Stimulated activated CD8-positive, alpha-beta memory T cell treated with anti-CD3 and anti-CD28 coated beads, Interleukin-15, amount 100 ng/mL, for 24 hours (primary cell): ENCODE data around the gene SYT17.

Source experiments
- DNase-seq: peaks from one replicate; pipeline ENCODE4 v3.0.0-alpha.2; 2020; ENCODE audit warnings: low read depth

The SYT17 gene

DNA sequence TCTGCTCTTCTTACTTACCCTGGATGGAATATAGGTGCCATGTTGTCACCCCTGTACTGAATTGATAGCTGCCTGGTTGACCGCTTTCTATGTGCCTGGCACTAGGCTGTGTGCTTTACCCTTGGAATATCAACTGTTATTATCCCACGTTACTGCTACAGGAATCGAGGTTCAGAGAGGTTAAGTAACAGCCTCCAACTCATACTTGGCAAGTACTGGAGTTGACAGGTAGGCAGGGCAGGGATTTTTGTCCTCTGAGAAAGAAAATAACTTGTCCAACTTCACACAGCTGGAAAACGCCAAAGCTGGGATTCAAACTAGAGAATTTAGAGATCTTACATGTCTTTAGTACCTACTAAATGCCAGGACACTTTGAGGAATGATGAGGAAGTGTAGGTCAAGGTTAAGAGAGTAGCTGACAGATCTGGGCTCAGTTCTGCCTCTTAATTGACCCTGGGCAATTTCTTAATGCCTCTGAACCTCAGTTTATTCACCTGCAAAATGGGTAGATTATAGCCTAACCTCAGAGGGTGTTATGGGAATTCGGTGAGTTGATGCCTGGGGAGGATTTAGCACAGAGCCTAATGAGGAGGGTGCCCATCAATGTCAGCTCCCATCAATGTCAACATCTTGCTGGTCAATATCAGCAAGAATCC, 28.5 kb upstream of the SYT17 start:
- DNase-seq, result no peak

DNA sequence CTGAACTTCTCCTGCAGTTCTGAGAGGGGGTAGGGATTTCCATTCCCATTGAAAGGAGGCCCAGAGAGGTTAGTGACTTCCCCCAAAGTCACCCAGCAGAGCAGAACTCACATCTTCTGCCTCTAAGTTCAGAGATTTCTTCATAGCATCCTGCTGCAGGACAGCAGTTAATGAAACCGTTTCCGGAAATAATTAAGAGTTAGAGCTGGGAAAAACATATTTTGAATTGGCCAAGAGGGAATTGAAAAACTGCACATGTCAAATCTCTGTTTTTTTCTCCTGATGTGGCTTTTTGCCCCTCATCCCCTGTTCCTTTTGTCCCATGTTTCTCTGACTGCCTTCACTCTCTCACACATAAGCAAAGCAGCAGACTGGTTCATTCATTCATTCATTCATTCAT, 27.6 kb upstream of the SYT17 start:
- no peak for DNase-seq

DNA sequence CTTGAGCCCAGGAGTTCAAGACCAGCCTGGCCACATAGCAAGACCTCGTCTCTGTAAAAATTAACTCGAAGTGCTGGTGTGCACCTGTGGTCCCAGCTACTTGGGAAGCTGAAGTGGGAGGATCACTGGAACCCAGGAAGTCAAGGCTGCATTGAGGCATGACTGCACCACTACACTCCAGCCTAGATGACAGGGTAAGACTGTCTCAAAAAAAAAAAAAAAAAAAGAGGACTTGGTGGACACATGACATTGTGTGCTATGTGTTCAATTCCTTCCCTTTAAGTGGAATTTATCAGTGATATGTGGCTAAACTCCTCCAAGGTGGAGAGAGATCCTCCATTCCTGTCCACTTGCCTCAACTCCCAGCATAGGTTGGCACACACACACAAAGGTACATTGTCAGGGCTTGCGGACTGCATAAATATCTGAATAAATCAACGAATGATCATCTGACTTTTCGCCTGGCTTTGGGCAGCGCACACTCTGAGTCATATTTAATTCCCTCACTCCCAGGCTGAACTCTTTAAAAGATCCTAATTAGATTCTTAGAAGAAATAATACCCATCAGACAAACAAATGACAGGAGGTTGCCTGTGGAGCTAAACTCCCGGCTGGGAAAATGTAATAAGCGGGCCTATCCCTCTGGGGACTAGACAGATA, 25.0 kb upstream of the SYT17 start:
- no peak for DNase-seq

DNA sequence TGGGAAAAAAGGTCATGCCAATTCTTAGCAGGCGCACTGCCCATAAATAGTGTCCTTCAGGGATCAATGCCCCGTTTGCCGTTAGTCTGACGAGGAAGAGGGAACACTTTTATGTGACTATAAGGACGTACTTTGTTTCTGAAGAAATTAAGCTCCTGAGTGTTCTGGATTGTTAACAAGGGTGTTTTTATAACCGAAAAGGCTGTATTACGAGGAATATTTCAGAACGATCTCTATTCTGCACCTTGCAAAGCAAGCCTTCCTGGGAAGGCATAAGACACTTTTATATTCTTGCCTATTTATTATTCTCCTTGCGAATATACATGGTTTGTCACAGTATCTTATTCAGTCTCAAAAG, 24.5 kb upstream of the SYT17 start:
- DNase-seq, result no peak

DNA sequence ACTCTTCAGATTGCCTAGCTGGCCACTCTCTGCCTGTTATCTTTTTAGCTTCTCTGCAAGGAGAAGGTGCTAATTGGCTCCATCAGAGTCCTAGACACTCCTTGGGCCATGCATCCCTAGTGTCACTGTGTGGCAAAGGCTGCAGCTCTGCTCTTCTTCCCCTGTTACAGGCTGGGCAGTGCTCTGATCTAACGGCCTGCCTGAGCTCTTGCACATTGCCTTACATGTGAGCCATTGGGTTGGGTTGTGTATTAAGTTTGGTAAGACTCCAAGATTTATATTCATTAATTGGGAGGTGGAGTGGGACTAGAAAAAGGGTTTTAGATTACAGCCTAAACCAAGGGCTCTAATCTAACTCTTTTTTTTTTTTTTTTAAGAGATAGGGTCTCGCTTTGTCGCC, 23.0 kb upstream of the SYT17 start:
- DNase-seq, result no peak

DNA sequence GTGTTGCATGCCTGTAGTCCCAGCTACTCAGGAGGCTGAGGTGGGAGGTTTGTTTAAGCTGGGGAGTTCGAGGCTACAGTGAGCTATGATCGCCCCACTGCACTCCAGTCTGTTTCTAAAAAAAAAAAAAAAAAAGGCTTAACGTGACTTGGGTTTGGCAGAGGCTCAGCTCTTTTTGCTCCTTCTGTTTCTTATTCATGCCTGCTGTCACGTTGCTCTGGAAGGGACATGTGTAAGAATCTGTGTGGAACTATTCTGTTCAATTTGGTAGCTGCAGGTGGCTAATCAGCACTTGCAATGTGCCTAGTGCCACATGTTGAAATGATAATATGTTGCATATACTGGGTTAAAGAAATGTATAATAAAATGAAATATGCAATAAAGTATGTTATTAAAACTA, 20.9 kb upstream of the SYT17 start:
- DNase-seq, result no peak

DNA sequence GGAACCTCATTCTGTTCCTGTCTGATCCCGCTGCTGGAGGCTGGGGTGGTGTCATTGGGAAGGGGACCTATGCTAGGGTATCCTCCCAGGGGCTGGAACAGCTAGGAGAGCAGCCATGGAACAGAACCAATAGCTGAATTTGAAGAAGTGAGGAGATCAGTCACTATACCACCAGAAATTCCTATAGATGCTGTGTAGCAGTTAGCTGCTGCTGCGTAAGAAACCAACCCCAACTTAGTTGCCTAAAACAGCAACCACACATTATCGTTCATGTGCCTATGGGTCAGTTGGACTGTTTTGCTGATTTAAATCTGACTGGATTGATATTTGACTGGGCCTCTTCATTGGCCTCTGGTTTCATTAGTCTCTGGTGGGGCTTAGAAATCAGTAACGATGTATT, 20.4 kb upstream of the SYT17 start:
- DNase-seq, result no peak

DNA sequence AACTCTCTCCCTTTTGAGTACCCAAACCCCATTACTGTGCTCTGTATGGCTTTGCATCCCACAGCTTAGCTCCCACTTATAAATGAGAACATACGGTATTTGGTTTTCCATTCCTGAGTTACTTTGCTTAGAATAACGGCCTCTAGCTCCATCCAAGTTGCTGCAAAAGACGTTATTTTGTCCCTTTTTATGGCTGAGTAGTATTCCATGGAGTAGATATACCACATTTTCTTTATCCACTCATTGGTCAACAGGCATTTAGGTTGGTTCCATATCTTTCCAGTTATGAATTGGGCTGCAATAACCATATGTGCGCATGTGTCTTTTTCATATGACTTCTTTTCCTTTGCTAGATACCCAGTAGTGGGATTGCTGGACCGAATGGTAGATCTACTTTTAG, 19.9 kb upstream of the SYT17 start:
- no peak for DNase-seq

DNA sequence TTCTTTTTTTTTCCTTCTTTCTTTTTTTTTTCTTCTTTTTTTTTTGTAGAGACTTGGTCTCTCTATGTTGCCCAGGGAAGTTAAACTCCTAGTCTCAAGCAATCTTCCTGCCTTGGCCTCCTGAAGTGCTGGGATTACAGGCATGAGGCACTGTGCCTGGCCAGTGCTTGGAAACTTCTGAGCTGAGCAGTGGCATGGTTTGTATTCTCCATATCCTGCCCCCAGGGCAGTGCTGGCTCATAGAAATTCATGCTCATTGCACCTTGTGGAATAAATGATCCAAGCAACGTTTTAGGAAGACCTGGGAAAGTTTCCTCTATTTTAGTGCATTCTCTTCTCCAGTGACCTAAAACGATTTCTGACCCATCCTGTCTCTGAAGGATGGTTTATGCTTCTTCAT, 16.7 kb upstream of the SYT17 start:
- DNase-seq, result no peak

DNA sequence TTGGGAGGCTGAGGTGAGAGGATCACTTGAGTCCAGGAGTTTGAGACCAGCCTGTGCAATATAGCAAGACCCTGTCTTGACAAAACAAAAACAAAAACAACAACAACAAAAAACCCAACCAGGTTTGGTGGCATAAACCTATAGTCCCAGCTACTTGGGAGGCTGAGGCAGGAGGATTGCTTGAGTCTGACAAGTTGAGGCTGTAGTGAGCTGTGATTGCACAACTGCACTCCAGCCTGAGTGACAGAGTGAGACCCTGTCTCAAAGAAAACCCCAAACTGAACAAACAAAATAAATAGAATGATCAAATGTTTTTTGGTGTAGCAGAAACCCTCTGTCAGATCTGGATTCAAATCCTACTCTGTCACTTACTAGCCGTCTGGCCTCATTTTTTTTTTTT, 16.0 kb upstream of the SYT17 start:
- no peak for DNase-seq

DNA sequence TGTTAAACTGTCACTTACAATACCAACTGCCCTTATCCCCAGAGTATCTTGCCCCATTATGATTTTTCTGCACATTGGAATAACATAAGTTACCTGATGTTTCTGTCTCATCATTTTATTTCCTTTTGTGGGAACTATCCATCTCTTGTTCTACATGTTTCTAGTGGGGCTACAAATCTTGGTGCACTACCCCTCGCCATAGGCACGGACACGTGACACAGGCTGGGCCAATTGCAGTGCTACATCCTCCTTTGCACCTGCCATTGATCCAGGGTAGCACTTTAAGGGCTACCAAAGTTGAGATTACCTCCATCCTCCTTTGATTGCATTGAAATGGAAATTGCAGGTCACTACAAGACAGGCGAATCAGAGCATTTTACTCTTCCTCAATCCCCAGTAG, 14.2 kb upstream of the SYT17 start:
- no peak for DNase-seq

DNA sequence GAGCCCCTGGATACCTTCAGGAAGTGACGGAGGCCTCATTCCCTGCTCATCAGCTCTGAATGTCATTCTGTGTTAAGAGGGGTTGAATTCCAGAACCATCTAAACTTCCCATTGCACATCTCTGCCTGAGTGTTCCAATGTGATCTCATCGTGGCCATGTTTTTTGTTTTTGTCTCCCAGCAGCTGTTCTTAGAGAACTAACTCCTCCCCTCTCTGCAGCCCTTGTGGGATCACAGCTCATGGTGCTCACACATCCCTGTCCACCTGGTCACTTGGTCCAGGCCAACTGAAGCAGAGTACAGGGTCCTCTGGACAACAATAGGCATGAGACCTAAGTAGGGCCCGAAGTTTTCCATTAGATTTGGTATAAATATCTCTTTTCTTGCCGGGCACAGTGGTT, 6.0 kb upstream of the SYT17 start:
- no peak for DNase-seq

DNA sequence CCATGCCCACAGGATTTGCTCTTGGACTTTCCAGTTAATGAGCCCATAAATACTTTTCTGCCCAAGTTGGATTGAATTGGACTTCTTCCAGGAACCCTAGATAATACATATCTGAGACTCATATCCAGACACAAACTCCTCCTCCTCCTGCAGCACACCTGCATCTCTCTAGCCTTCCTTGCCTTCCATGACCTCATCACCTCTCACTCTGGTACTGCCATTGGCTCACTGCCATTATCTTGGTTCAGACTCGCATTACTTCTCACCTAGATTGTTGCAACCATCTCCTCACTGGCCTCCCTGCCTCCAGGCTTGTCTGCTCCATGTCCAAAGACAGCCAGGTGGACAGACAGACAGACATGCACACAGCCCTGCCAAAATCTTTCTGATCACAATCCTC, 4.8 kb upstream of the SYT17 start:
- DNase-seq, result no peak

DNA sequence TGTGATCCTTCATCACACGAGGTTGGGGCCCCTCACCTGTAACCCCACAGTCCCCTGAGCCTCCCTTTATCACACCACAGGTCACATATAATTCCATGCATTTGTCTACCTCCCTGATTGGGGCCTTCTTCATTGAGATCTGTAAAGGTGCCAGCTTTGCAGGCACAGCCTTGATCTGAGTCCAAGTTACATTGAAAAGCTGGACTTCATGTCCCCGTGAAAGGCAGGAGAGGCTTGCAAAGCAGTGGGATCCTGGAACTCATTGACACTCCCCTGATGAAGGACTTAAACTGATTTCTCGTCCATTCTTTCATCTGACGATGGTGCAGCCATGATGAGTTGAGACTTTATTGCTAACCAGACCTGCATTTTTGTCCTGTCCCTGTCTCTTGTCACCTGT, 3.8 kb upstream of the SYT17 start:
- DNase-seq, result no peak

DNA sequence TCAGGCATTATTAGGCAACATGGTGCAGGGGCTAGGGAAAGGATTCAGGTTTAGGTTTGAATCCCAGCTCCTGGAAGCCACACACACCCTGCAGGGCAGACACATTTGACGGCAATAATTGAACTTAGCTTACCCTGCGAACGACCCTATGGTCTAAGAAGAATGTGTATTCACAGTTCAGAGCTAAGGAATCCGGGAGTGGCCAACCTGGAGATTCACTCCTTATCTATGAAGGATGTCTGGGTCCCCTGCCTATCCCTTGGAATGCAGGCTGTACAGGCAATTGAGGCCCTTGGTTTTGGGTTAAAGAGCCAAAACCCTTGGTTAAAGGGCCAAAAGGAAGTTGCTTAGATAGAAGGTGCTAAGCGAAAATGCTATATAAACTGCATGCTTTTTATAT, 2.9 kb upstream of the SYT17 start:
- DNase-seq, result no peak

DNA sequence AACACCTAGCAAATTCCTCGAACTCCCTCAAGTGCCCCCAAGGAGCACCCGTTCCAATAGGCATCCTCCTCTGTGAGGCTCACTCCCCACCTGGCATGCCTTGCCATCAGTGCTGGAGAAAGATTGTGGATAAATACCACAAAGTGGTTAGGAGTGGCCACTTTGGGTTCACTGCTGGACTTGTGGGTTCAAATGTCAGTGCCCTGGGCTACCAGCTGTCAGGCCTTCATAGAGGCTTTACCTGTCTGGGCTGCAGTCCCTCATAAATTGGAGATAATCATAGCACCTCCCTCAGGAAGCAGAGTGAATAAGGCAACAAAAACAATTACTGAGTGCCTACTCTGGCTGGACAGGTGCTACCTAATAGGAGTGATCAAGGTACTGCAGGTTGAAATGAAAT, 1.5 kb upstream of the SYT17 start:
- DNase-seq, result no peak

DNA sequence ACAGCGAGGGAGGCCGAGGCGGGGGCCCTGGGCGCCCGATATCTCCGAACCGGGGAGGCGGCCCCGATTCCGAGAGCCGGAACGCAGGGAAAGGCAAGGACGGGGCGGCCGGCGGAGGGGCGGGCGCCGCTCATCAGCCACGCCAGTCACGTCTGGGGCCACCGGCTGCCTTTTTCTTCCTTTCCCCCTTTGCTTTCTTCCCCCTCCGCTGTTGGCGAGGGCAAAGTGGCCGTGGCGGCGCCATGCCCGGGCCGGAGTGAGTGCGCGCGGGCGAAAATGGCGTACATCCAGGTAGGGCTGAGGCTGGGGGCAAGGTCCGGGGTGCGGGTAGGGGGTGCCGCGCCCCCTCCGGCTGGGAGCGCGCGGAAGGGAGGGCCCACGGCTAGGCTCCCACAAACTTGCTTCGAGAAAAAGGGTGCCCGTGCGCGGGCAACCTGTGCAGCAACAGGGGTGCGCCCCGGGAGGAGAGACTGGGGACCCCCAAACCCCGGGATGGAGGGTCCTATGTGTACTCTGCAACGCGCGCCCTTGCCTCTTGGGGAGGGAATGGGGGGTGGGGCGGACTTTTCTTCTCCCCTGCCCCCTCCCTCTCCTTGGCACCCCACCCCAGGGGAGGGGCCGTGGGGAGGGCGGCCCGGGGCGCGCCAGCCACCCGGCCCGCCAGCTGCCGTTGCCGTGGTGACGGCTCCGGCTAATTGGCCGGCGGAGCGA, 486 bp downstream of the SYT17 start:
- DNase-seq, result no peak

DNA sequence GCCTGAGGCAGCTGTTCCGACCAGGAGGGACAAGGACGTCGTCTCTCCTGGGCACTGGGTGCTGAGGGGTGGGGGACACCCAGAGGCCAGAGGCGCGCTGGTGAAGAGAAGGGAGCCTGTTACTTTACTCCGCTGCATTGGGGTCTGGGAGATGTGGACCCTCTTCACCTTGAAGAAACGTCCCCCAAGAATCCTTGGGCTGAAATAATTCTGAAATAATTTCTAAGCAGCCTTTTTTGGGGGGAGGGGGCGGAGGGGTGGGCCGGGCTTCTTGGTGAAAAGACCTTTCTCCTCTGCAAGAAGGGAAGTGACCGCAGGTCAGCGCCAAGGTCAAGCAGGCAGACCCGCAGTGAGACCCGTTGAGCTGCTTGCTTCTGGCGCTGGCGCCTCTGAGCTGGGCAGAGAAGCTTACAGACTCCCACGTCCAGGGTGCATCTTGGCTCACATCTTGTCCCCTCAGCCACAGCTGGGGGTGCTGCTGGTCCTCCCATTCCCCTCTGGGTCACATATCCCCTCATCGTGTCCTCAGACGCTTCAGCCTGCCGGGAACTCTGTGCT, 1.1 kb downstream of the SYT17 start:
- DNase-seq, result no peak

DNA sequence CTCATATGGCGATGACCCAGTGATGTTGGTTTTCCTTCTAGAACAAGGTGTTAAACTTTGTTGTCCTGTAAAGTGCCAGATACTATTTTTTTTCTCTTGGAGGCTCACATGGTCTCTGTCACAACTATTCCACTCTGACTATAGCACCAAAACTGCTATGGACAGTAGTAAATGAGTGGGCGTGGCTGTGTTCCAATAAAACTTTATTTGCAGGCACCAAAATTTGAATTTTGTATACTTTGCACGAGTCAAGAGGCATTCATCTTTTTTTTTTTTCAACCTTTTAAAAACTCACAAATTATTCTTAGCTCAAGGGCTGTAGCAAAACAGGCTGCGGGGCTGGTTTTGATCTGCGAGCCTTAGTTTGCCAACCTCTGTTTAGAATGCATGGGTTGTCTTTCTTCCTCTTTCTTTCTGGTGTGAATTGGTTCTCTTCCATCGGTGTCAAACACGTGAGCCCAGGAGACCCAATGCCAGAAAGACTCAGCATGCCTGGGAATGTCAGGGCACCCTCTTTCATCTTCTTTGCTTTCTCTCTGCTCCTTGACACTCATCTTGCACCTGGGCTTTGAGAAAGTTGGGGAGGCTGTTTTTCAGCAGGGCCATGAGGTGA, 2.1 kb downstream of the SYT17 start:
- no peak for DNase-seq

DNA sequence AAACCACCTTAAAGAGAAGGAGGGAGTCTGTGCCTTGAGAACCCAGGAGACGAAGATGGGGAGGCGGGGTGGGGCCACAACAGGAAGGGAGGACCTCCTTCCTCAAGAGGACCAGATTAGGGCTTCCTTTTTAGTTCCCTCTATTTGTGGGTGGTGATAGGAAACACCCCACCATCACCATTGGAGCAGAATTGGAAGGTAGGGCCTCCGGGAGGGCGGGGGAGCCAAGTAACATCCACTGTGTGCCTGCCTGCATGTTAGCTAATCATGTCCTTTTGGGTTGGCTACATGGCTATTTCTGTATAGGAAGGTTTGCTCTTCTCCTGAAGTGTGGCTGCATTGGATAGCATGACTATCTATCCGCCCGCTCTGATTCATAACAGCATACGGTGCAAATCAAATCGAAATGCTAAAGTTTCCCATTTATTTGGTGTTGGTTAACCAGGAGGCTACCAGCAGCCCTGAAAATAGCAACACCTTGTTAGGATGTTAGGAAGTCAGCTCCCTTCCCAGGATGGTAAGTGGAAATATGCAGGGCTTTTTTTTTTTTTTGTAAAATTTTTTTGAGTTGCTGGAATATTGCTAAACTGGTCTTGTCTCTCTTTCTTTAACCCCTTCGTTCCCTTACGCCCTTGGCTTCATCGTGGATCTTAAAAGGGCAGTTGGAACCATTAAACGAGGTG, 4.2 kb downstream of the SYT17 start:
- DNase-seq, result no peak

DNA sequence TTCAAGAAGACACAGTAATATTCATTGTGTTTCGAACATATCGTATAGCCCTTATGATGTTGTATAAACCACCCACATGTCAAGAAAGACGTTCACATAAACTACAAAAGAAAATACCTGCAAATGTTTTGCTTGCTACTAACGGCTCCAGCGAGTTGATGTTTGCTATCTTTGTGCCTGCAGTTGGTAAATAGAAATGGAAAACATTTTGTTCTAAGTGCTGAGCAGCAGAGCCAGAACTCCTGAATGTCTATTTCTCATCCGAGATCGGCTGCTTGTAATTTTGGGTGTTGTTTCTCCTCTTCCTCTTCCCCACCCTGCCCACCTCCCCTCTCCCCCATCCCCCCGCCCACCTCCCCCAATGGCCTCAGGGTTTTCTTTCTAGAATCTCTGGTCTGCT, 5.0 kb downstream of the SYT17 start:
- no peak for DNase-seq

DNA sequence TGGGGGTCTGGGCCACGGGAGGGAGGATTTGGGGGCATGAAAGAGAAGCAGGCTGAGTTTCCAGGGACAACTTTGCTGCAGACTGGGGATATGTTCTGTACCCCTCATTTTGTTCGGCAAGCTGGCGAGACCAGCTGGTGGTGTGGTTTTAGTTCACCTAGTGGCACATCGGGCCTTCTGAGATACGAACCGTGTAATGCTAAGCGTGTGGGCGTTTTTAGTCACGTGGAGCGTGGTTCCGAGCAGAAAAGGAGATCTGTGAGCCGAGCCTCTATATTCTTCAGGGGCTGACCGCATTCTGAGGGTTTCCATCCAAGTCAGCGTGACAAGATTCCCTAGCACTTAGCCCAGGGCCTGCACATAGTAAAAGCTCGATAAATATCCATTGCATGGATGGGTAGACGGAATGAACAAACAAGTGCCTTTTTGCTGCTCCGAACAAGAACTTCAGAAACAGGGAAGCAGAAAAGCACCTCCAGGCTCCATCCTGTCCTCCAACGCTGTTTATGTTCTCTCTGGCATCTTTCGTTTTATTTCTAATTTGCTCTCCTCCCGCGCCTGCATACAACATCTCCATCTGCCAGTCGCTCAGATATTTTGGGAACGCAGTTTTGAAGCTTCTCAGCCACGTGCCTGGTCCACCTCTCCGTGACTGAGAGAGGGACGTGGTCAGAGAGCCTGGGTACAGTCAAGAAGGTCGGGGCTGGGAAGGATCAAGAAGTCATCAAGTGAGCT, 5.8 kb downstream of the SYT17 start:
- no peak for DNase-seq
